ENCODE data around the gene IMPG2.
"Not testable (repeated sequence)": the region's sequence is repeated elsewhere in the genome, so short reads cannot be mapped to it uniquely, and the experiment has no call there.

IMPG2 gene

DNA sequence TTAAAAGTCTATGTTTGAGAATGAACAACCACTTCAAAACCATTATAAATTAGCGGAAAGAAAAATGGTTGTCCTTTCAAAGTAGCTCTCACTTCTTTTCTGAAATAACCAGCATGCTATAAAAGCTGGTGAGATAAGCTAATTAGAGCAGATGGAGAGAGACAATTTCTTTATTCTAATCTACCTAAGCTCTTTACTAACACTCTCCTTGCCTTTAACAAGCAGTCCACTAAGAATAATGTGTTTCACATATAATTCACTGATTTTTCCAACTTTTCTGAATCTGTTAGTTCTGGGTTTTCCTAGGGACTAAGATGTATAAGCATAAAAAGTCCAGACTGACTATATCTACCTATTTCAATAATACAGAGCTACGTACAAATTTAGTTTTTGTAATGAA, at the start of gene IMPG2:
Gene IMPG2 (minus strand): TSS at position 101 of the 400 bp plus-strand sequence. CDS start 203 bp downstream, outside the sequence.
- Mint-ChIP-seq H3K4me1 (ENCODE audit: low read depth) (no peaks in the 10 kb centered on the region), H3K9me3 (no peaks in the 10 kb centered on the region), H3K27ac (no peak within 1 kb of the TSS), H3K27me3 (no peaks in the 10 kb centered on the region), H3K4me3 (no peak within 1 kb of the TSS), H3K36me3 (ENCODE audit: low read depth) (peaks cover 2% of the 10 kb centered on the region)
- no peak for DNase-seq

DNA sequence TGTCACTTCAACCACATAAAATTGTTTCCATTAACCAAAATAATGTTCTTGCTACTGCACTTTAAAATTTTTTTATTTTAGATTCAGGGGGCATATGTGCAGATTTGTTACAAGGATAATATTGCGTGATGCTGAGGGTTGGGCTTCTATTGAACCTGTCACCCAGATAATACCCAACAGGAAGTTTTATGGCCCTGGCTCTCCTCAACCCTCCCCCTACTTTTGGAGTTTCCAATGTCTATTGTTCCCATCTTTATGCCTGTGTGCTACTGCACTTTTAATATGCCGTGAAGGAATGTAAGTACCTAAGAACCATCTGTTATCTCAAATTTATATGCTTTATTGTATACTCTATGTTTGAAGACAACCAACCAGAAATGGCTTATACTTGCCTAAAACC, 42.0 kb upstream of the IMPG2 start:
- peaks cover 6% of the 10 kb centered on the region for H3K9me3 Mint-ChIP-seq
- H3K27me3 Mint-ChIP-seq = no peaks in the 10 kb centered on the region
- H3K4me3 Mint-ChIP-seq = no peak overlapping the region
- DNase-seq = no peak
- H3K27ac Mint-ChIP-seq = no peak overlapping the region
- H3K4me1 Mint-ChIP-seq (ENCODE audit: low read depth) = no peaks in the 10 kb centered on the region
- H3K36me3 Mint-ChIP-seq (ENCODE audit: low read depth) = peaks cover 67% of the 10 kb centered on the region

DNA sequence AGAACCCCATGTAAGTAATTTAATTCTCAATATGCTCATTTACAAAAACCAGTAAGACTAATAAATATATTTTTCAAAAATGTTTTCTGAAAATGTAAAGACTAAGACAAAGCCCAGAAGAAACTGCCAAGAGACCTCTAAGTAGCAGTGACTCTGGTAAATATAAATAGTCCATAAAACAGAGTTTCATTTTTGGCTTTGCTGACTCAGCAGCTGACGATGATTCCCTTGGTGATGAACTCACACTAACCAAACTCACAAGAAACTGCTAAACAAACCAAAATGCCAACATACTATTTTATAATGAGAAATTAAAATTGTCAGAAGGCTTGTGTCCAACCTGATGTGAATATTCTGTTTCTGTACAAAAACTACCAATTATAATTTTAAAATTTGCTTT, 31.5 kb upstream of the IMPG2 start:
- Mint-ChIP-seq H3K27ac (no peak overlapping the region), H3K4me3 (no peak overlapping the region), H3K4me1 (ENCODE audit: low read depth) (peaks cover 3% of the 10 kb centered on the region), H3K36me3 (ENCODE audit: low read depth) (peaks cover 36% of the 10 kb centered on the region), H3K27me3 (no peaks in the 10 kb centered on the region), H3K9me3 (no peaks in the 10 kb centered on the region)
- no peak for DNase-seq

DNA sequence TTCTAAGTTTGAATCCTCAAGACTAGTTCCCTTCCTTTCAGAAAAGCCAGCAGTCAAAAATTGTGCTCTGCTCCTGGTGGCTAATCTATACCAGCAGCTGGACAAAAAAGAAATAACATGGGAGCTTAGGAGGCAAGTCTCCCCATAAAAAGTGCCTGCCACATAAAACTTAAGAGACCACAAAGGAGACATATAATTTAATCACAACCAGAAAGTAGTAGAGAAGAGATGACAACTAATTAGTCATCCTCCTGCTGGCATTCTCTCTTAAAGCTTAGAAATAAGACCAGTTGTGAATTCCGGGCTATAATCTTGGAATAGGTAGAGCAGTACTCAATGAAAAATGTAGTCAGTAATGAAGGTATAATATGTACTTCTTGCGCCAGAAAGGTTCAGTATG, 20.2 kb upstream of the IMPG2 start:
- Mint-ChIP-seq H3K9me3 (no peaks in the 10 kb centered on the region), H3K27me3 (no peaks in the 10 kb centered on the region), H3K27ac (no peak overlapping the region), H3K4me3 (no peak overlapping the region), H3K36me3 (ENCODE audit: low read depth) (peaks cover 73% of the 10 kb centered on the region), H3K4me1 (ENCODE audit: low read depth) (no peaks in the 10 kb centered on the region)
- no peak for DNase-seq

DNA sequence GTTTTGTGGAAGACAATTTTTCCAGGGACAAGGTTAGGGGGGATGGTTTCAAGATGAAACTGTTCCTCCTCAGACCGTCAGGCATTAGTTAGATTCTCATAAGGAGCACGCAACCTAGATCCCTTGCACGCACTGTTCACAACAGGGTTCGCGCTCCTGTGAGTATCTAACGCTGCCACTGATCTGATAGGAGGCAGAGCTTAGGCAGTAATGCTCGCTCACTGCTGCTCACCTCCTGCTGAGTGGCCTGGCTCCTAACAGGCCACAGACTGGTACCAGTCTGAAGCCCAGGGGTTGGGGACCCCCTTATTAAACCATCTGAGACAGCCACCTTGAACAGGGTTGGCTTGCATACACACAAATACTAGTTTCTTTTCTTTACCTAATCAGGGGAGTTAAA, 13.5 kb upstream of the IMPG2 start:
- no peaks in the 10 kb centered on the region for H3K9me3 Mint-ChIP-seq
- H3K4me3 Mint-ChIP-seq = no peak overlapping the region
- H3K36me3 Mint-ChIP-seq (ENCODE audit: low read depth) = peaks cover 56% of the 10 kb centered on the region
- DNase-seq = no peak
- no peak overlapping the region for H3K27ac Mint-ChIP-seq
- H3K4me1 Mint-ChIP-seq (ENCODE audit: low read depth) = no peaks in the 10 kb centered on the region
- H3K27me3 Mint-ChIP-seq = no peaks in the 10 kb centered on the region

DNA sequence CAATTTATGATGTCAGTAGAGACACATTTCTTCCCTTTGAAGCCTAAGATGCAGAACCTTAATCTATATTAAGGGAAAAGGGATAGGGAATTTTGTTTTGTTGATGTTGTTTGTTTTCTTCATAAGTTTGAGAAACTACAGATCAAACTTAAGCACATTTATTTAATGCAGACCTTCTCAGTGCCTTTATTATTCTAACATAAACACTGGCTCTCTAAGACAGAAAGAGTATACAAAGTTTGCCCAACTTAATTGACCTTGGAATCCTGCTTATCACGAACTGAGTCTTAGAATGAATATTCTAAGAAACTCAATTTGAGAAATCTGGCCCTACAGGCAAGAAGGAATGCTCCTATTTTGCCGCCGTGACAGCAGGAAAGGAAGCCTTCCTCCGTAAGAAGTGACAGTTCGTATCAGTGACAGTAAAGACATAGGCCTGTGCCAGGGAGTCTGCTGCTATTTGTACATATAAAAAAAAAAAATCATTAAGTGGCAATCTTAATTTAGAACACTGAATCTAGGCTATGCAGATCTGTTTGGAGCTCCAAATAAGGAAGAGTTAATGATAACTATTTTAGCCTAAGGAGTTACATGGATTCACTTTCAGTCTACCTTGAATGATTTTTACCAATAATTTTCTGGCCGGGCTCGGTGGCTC, 8.8 kb upstream of the IMPG2 start:
- Mint-ChIP-seq H3K36me3 (ENCODE audit: low read depth) (peaks cover 49% of the 10 kb centered on the region), H3K27ac (no peak overlapping the region), H3K27me3 (no peaks in the 10 kb centered on the region), H3K4me1 (ENCODE audit: low read depth) (peaks cover 4% of the 10 kb centered on the region), H3K4me3 (no peak overlapping the region), H3K9me3 (no peaks in the 10 kb centered on the region)
- no peak for DNase-seq

DNA sequence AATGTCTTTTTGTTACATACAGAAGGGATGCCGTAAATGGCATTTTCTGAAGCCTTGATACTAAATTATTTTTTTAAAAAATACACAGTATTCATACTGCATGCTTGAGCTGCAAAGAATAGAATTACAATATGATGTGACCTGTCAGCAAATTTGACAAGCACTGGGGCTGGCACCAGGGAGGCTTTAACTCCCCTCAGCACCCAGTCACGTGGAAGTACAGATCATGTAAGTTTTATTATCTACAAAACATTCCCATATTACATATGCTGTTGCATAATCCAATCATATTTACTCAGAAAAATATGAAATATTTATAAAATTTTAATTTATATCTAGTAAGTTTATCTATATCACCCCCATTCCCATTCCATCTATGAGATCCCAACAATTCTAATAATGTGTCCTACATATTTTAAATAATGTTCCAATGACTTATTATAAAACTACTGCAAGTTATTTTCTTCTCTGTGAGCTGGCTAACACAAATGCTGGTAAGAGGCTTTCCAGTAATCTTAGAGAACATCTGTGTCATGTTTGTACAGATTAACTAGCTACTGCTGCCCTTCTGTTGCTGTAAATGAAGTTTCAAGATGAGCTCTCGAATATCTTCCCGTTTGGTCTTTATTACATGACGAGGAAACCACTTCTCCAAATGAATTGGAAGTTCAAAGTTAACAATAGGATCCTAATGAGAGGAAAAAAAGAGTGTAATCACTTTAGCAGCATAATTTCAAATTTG, 5.2 kb upstream of the IMPG2 start:
- no peaks in the 10 kb centered on the region for H3K9me3 Mint-ChIP-seq
- no peak overlapping the region for H3K27ac Mint-ChIP-seq
- H3K4me1 Mint-ChIP-seq (ENCODE audit: low read depth) = peaks cover 4% of the 10 kb centered on the region
- H3K36me3 Mint-ChIP-seq (ENCODE audit: low read depth) = peaks cover 36% of the 10 kb centered on the region
- H3K27me3 Mint-ChIP-seq = no peaks in the 10 kb centered on the region
- no peak overlapping the region for H3K4me3 Mint-ChIP-seq
- DNase-seq = no peak

DNA sequence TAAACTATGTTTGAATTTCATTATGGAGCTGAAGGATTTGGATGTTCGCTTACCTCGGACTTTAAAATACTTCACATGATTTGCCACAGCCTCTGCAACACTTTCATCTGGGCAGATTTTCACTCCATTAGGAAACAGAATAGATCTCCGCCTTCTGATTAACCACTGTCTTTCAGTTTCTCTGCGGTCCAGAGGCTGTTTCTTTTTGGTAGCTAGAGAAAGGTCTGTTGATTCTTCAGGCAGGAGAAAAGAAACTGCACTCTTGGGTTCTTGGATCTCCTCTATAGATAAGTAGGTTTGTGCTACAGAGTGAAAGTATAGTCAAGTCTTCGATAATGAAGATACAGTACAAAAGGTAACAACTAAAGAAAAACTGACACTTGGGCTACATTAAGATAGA, 844 bp downstream of the IMPG2 start:
- DNase-seq = no peak
- Mint-ChIP-seq H3K4me3 (no peak overlapping the region), H3K4me1 (ENCODE audit: low read depth) (no peaks in the 10 kb centered on the region), H3K27me3 (no peaks in the 10 kb centered on the region), H3K9me3 (no peaks in the 10 kb centered on the region), H3K27ac (no peak overlapping the region), H3K36me3 (ENCODE audit: low read depth) (no peaks in the 10 kb centered on the region)

DNA sequence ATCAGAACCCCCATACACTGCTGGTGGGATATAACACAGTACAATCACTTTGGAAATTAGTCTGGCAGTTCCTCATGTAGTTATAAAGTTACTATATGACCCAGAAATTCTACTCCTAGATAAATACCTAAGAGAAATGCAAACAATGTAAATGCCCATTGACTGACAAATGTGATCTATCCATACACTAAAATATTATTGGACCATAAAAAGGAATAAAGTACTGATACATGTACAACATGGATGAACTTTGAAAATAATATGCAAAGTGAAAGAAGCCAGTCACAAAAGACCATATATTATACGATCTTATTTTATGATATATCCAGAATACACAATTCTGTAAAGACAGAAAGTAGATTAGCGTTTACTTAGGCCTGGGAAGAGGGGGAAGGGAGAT, 7.8 kb downstream of the IMPG2 start:
- H3K4me3 Mint-ChIP-seq = no peak overlapping the region
- no peak overlapping the region for H3K27ac Mint-ChIP-seq
- no peaks in the 10 kb centered on the region for H3K27me3 Mint-ChIP-seq
- H3K36me3 Mint-ChIP-seq (ENCODE audit: low read depth) = peaks cover 35% of the 10 kb centered on the region
- no peak for DNase-seq
- peaks cover 21% of the 10 kb centered on the region for H3K9me3 Mint-ChIP-seq
- H3K4me1 Mint-ChIP-seq (ENCODE audit: low read depth) = no peaks in the 10 kb centered on the region

DNA sequence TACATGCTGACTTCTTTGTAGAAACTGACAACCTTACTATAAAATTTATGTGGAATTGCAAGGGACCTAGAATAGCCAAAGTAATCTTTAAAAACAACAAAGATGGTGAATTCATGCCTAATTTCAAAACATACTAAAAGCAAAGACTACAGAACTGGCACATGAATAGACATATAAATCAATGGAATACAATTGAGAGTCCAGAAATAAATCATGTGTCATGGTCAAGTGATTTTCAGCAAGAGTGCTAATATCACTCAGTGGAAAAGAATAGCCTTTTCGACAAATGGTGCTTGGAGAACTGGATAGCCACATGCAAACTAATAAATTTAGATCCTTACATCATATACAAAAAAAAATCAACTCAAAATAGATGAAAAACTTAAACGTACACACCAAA, 8.7 kb downstream of the IMPG2 start:
- H3K27ac Mint-ChIP-seq = no peak overlapping the region

DNA sequence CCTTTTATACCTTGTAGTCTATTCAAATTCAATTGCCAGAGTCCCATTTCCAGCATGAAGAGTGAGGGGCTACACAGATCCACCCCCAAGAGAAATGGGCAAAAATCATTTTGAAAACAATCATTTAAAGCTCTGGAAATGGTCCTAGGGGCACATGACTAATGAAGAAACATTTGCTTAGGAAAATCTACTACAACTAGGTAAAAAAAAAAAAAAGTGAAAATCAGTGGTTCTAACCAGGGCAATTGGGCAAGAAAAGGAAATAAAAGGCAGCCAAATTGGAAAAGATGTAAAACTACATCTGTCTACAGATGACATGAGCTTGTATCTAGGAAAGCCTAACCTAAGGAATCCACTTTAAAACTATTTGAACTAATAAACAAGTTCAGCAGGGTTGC, 9.4 kb downstream of the IMPG2 start:
- Mint-ChIP-seq H3K9me3 (peaks cover 30% of the 10 kb centered on the region), H3K36me3 (ENCODE audit: low read depth) (peaks cover 44% of the 10 kb centered on the region), H3K4me3 (no peak overlapping the region), H3K27ac (no peak overlapping the region), H3K27me3 (no peaks in the 10 kb centered on the region), H3K4me1 (ENCODE audit: low read depth) (no peaks in the 10 kb centered on the region)
- no peak for DNase-seq

More for the DNA sequence above, 8.7 kb downstream of the IMPG2 start:
- no peak overlapping the region for H3K4me3 Mint-ChIP-seq
- peaks cover 39% of the 10 kb centered on the region for H3K36me3 Mint-ChIP-seq (ENCODE audit: low read depth)
- no peaks in the 10 kb centered on the region for H3K27me3 Mint-ChIP-seq
- H3K4me1 Mint-ChIP-seq (ENCODE audit: low read depth) = no peaks in the 10 kb centered on the region
- no peak for DNase-seq
- H3K9me3 Mint-ChIP-seq = peaks cover 25% of the 10 kb centered on the region

DNA sequence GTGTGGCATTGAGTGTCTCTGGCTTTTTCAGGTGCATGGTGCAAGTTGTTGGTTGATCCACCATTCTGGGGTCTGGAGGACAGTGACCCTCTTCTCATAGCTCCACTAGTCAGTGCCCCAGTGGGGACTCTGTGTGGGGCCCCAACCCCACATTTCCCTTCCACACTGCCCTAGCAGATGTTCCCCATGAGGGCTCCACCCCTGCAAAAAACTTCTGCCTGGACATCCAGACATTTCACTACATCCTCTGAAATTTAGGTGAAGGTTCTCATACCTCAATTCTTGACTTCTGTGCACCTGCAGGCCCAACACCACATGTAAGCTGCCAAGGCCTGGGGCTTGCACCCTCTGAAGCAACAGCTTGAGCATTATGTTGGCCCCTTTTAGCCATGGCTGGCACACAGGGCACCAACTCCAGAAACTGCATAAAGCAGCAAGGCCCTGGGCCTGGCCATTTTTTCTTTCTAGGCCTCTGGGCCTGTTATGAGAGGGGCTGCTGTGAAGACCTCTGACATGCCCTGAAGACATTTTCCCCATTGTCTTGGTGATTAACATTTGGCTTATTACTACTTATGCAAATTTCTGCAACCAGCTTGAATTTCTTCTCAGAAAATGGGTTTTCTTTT, 12.1 kb downstream of the IMPG2 start:
- H3K4me3 Mint-ChIP-seq; H3K27ac Mint-ChIP-seq; H3K27me3 Mint-ChIP-seq; H3K4me1 Mint-ChIP-seq (ENCODE audit: low read depth); DNase-seq: not testable (repeated sequence)
- peaks cover 30% of the 10 kb centered on the region for H3K9me3 Mint-ChIP-seq
- peaks cover 44% of the 10 kb centered on the region for H3K36me3 Mint-ChIP-seq (ENCODE audit: low read depth)

DNA sequence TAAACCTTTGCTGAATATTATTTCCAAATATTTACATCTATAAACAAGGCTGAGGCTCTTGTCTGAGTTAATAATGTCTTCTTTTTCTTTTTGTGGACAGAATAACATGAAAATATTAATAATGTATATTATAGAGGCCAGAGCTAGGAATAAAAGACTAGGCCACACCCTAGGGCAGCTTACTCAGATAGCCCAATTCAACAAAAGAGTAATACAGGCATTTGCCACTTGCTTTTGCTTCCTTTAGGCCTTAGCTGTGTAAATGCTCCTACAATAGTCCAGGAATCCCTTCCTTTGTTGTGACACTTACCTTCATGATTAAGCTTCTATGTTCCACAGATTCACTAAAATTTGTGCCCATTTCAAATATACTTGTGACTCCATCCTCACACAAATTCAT, 16.5 kb downstream of the IMPG2 start:
- Mint-ChIP-seq H3K4me1 (ENCODE audit: low read depth) (no peaks in the 10 kb centered on the region), H3K4me3 (no peak overlapping the region), H3K9me3 (peaks cover 28% of the 10 kb centered on the region), H3K36me3 (ENCODE audit: low read depth) (peaks cover 24% of the 10 kb centered on the region), H3K27me3 (no peaks in the 10 kb centered on the region), H3K27ac (no peak overlapping the region)
- no peak for DNase-seq

DNA sequence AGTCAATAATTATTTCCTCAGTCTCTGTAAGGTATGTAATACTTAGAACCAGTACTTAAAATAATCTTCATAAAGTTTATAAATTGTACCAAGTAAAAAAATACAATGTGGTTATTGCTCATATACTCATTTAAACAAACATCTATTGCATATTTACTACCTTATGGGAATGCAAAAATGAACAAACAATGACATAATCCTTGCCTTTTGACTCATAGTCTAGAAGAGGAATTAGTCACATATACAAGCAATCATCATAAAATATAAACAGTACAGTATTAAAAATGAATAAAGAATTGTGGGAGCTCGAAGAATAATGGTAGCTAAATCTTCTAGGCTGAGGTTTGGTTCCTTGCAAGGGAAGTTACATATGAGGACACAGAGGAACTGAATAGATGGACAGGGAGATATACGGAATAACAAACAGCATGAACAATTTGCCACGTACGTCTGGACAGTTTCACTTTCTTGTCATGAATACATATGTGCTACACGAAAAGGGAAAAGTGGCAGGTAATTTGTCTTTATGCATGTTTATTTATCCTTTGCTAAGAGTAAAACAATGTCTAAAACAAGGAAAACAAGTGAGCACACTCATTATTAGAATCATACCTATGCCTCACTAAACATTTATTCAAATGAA, 17.2 kb downstream of the IMPG2 start:
- Mint-ChIP-seq H3K9me3 (peaks cover 29% of the 10 kb centered on the region), H3K4me3 (no peak overlapping the region), H3K4me1 (ENCODE audit: low read depth) (no peaks in the 10 kb centered on the region), H3K36me3 (ENCODE audit: low read depth) (peaks cover 18% of the 10 kb centered on the region), H3K27me3 (no peaks in the 10 kb centered on the region), H3K27ac (no peak overlapping the region)
- DNase-seq = no peak

DNA sequence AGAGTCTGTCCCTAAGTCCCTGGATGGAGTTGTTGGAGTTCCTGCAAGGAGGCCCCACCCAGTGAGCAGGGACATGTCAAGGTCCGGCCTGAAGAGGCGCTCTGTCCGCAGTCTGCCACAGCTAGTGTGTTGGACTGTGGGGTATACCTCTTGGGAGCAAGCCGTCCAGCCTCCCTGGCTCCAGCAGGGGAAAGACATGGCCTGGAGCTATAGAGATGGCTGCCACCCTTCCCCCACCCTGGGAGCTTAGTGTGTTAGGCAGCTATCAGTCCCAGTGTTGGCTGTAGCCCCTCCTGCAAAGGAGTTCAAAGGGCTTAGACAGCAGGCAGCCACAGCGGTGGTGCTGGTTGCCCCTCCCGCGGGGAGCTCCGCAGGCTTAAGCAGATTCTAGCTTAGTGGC, 20.3 kb downstream of the IMPG2 start:
- Mint-ChIP-seq H3K4me1 (ENCODE audit: low read depth) (no peaks in the 10 kb centered on the region), H3K4me3 (no peak overlapping the region), H3K27me3 (no peaks in the 10 kb centered on the region), H3K27ac (no peak overlapping the region), H3K36me3 (ENCODE audit: low read depth) (peaks cover 2% of the 10 kb centered on the region), H3K9me3 (peaks cover 35% of the 10 kb centered on the region)
- DNase-seq = no peak

All from activated T-cell treated with anti-CD3 and anti-CD28 coated beads, Interleukin-2, amount 50 U/mL, for 24 hours (primary cell).